Astrocyte of the spinal cord (primary cell): ENCODE data around the gene AP2S1.
"Not testable (repeated sequence)": the region's sequence is repeated elsewhere in the genome, so short reads cannot be mapped to it uniquely, and the experiment has no call there.

Source experiments
- DNase-seq: peaks from one replicate; pipeline ENCODE4 v3.0.0; 2011; ENCODE audit warnings: low read depth, low spot score
- H3K4me3 ChIP-seq: 2 replicates; pipeline ENCODE4 v1.5.1; 2011; ENCODE audit warnings: low read depth, mild to moderate bottlenecking, low read length, moderate library complexity
- in situ Hi-C: cut with HindIII; loops from 2 replicates; pipeline ENCODE4 v1.10.0; 2017; ENCODE audit warnings: low sequenced_read_pairs
- TF ChIP-seq, protein P1 (sequence below): IDR thresholded peaks from 2 replicates; pipeline ENCODE4 v1.5.1; 2012; ENCODE audit warnings: low read depth, mild to moderate bottlenecking, low read length, inconsistent platforms

The AP2S1 gene

DNA sequence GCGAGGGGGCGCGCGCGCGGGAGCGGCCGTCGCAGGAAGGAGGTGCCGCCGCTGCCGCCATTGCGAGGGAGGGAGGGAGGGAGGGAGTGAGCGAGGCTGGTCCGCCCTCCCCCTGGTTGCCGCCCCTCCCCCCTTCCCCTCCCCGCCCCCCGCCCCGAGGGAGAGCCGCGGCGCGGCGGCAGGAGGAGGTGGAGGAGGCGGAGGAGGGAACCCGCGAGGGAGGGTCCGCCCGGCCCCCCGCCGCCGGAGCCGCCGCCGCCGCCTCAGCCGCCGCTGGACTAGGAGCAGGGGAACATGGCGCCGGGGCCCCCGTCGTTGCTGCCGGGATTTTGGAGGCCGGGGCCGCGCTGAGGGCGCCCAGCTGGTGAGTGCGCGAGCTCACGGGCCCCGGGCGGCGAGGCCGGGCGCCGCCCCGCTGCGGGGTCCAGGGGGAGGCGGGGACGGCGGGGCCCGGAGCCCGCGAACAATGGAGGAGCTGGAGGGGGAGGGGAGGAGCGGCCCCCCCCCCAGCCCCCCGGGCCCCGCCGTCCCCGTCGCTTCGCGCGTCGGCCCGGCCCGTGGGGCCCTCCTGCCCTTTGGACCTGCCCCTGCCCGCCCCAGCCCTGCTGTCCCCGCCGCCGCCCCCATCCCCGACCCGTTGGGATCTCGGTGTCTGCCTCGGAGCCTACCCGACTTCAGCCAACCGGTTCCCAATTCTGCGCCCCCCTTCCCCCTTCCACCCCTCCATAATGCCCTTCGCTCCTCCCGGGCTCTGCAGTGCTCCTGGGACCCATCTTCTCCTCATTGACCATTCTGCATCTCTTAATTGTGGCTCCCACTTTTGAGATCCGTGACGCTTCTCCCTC is 10.4 kb upstream of the AP2S1 start, which contains the start of gene ARHGAP35:
ARHGAP35 (plus strand) TSS at position 152 of the 845 bp plus-strand sequence. CDS start 57,679 bp downstream, outside the sequence.
- in situ Hi-C loops, result no loop called here
- DNase-seq, result no peak
- H3K4me3 ChIP-seq, result peak within 1 kb of the TSS; percentile 74
- TF ChIP-seq, protein P1, sequence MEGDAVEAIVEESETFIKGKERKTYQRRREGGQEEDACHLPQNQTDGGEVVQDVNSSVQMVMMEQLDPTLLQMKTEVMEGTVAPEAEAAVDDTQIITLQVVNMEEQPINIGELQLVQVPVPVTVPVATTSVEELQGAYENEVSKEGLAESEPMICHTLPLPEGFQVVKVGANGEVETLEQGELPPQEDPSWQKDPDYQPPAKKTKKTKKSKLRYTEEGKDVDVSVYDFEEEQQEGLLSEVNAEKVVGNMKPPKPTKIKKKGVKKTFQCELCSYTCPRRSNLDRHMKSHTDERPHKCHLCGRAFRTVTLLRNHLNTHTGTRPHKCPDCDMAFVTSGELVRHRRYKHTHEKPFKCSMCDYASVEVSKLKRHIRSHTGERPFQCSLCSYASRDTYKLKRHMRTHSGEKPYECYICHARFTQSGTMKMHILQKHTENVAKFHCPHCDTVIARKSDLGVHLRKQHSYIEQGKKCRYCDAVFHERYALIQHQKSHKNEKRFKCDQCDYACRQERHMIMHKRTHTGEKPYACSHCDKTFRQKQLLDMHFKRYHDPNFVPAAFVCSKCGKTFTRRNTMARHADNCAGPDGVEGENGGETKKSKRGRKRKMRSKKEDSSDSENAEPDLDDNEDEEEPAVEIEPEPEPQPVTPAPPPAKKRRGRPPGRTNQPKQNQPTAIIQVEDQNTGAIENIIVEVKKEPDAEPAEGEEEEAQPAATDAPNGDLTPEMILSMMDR, result no peak

DNA sequence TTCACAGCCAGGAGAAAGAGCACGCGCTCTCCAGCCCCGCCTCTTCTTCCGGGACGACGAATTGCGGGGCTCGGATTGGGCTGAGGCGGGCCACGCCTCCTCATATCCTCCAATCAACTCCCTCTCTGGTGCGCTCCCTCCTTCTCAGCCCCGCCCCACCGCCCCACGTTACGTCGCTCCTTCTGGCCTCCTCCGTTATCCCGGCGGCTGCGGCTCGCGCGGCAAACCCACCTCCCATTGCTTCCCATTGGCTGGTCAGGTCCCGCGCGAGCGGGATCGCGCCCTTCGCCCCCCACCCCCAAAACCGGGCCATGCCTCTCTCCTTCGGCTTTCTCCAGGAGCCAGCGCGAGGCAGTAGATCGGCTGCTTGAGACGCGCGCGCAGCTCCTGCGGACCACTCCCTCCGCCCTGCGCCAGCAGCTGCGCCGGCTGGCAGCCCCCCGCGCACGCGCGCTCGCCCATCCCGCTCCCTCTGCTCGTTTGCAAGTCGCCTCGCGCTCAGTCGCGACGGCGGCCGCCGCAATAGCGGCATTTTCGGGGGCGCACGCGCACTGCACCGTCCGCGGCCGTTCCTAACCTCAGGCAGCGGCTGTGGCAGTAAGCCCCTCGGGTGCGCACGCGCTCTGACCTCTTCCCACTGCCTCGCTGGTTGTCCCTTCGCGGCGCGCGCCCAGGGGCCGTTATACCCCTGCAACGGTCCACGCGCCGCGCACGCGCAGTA is 9.6 kb upstream of the AP2S1 start:
- TF ChIP-seq, protein P1, result no peak
- H3K4me3 ChIP-seq, result peak overlapping the region; percentile 74
- in situ Hi-C loops, result no loop called here
- DNase-seq, result peak; percentile 100

GRCh38 chr19:46859637-46860124 is 9.0 kb upstream of the AP2S1 start:
- TF ChIP-seq, protein P1, result no peak
- no peak for DNase-seq
- in situ Hi-C loops, result no loop called here
- peak overlapping the region; percentile 32 for H3K4me3 ChIP-seq

- H3K4me3 ChIP-seq, result peak overlapping the region; percentile 35
- in situ Hi-C loops, result no loop called here
- TF ChIP-seq, protein P1, result peak; percentile 94
- peak; percentile 94 for DNase-seq
Observed at GRCh38 chr19:46856062-46857022, 5.7 kb upstream of the AP2S1 start.

- H3K4me3 ChIP-seq, DNase-seq, in situ Hi-C loops: not testable (repeated sequence)
Observed at GRCh38 chr19:46854698-46855097, 4.1 kb upstream of the AP2S1 start.

GRCh38 chr19:46852830-46853229 is 2.2 kb upstream of the AP2S1 start:
- no peak for DNase-seq
- in situ Hi-C loops, result no loop called here
- no peak overlapping the region for H3K4me3 ChIP-seq
- TF ChIP-seq, protein P1, result no peak
